Fibroblast of skin of scalp (primary cell): ENCODE measurements around the gene ATXN1.

Experiments
- DNase-seq: peaks from one replicate; pipeline ENCODE4 v3.0.0-alpha.2; 2013

The ATXN1 gene

GRCh38 chr6:16523606-16524379 is 237.5 kb downstream of the ATXN1 start:
- peak; percentile 98 for DNase-seq

- no peak for DNase-seq
Measured at GRCh38 chr6:16522937-16523336, 238.3 kb downstream of the ATXN1 start.

GRCh38 chr6:16521528-16521927 is 239.7 kb downstream of the ATXN1 start:
- no peak for DNase-seq

- no peak for DNase-seq
Measured at GRCh38 chr6:16519265-16520242, 241.7 kb downstream of the ATXN1 start.

GRCh38 chr6:16518265-16518664 is 243.0 kb downstream of the ATXN1 start:
- DNase-seq = no peak

- DNase-seq = peak; percentile 75
Measured at GRCh38 chr6:16514249-16514648, 247.0 kb downstream of the ATXN1 start.

GRCh38 chr6:16512544-16513290 is 248.5 kb downstream of the ATXN1 start:
- DNase-seq = no peak

GRCh38 chr6:16511723-16512489 is 249.4 kb downstream of the ATXN1 start:
- no peak for DNase-seq

GRCh38 chr6:16511040-16511660 is 250.1 kb downstream of the ATXN1 start:
- peak; percentile 59 for DNase-seq

GRCh38 chr6:16510245-16510644 is 251.0 kb downstream of the ATXN1 start:
- no peak for DNase-seq

GRCh38 chr6:16508959-16509358 is 252.3 kb downstream of the ATXN1 start:
- no peak for DNase-seq

- peak; percentile 78 for DNase-seq
Measured at GRCh38 chr6:16505711-16506357, 255.4 kb downstream of the ATXN1 start.

- DNase-seq = no peak
Measured at GRCh38 chr6:16504609-16505008, 256.7 kb downstream of the ATXN1 start.

- no peak for DNase-seq
Measured at GRCh38 chr6:16503970-16504415, 257.3 kb downstream of the ATXN1 start.

GRCh38 chr6:16503241-16503775 is 258.0 kb downstream of the ATXN1 start:
- DNase-seq = no peak

- DNase-seq = no peak
Measured at GRCh38 chr6:16498957-16499356, 262.3 kb downstream of the ATXN1 start.

- no peak for DNase-seq
Measured at GRCh38 chr6:16498237-16498636, 263.0 kb downstream of the ATXN1 start.

GRCh38 chr6:16496991-16497801 is 264.1 kb downstream of the ATXN1 start:
- DNase-seq = peak; percentile 50

GRCh38 chr6:16496210-16496609 is 265.1 kb downstream of the ATXN1 start:
- DNase-seq = no peak

- DNase-seq = no peak
Measured at GRCh38 chr6:16494793-16495192, 266.5 kb downstream of the ATXN1 start.
